H1 (cell line): ENCODE data around the gene DOK6. TPM values are rescaled to one million over a fixed set of nuclear protein-coding genes. Genes with fewer than 3 reads are reported as not detected.

Experiments used
- CTCF ChIA-PET: fragments of 300-600 bp; sonication (Branson Sonifier 250); formaldehyde crosslinking; loops from one replicate; lab custom pipeline; 2021; ENCODE audit not compliant: partially characterized antibody; lab: Charles Lee
- POLR2A ChIA-PET: fragments of 300-600 bp; sonication (Branson Sonifier 250); formaldehyde crosslinking; loops from one replicate; lab custom pipeline; 2021; ENCODE audit warnings: inconsistent platforms; ENCODE audit not compliant: partially characterized antibody; lab: Charles Lee
- DNase-seq, 2 experiments: peaks; one replicate each; pipeline versions ENCODE4 v3.0.0 to v3.0.0-alpha.2; 2010 to 2022; ENCODE audit warnings: low spot score in 2 of 2, low read depth in 1 of 2, mixed read lengths in 1 of 2
- FAIRE-seq: peaks from 2 replicates; lab custom pipeline; 2011; peaks lifted over from hg19 to GRCh38; lab: Jason Lieb, UNC
- H2AFZ ChIP-seq: 2 replicates; pipeline ENCODE4 v1.8.1; 2012; ENCODE audit warnings: low read length, inconsistent platforms
- H2AK5ac ChIP-seq: 2 replicates; pipeline ENCODE4 v1.6.1; 2013; ENCODE audit warnings: low read depth, low read length
- H2BK120ac ChIP-seq: replicated peaks from 2 replicates; pipeline ENCODE3; 2013; ENCODE audit warnings: low read depth, low read length, inconsistent platforms
- H2BK12ac ChIP-seq: 2 replicates; pipeline ENCODE4 v1.6.1; 2013; ENCODE audit warnings: low read depth, low read length
- H2BK15ac ChIP-seq: 2 replicates; pipeline ENCODE4 v1.6.1; 2013; ENCODE audit warnings: low read length
- H2BK20ac ChIP-seq: 2 replicates; pipeline ENCODE4 v1.6.1; 2013; ENCODE audit warnings: low read length
- H2BK5ac ChIP-seq: 2 replicates; pipeline ENCODE4 v1.6.1; 2013; ENCODE audit warnings: low read depth, low read length
- H3K14ac ChIP-seq: 2 replicates; pipeline ENCODE4 v1.6.1; 2013; ENCODE audit warnings: inconsistent platforms; ENCODE audit not compliant: insufficient read length
- H3K18ac ChIP-seq: 2 replicates; pipeline ENCODE4 v1.6.1; 2013; ENCODE audit warnings: low read length; ENCODE audit errors: extremely low read depth
- H3K23ac ChIP-seq: 2 replicates; pipeline ENCODE4 v1.6.1; 2013; ENCODE audit warnings: inconsistent platforms; ENCODE audit not compliant: insufficient read length
- H3K23me2 ChIP-seq: 2 replicates; pipeline ENCODE4 v1.6.1; 2013; ENCODE audit warnings: low read depth, low read length
- H3K27ac ChIP-seq: 2 replicates; pipeline ENCODE4 v1.6.1; 2011; ENCODE audit warnings: low read depth, low read length, inconsistent platforms
- H3K27me3 ChIP-seq, 4 experiments: replicated peaks in 1 of 4; 1 replicate in 1 of 4; 2 replicates in 3 of 4; pipeline versions ENCODE4 v1.6.1 to v1.8.1; 2011 to 2013; ENCODE audit warnings: low read length in 3 of 4, mild to moderate bottlenecking in 3 of 4, inconsistent platforms in 2 of 4, mixed read lengths in 2 of 4, moderate library complexity in 1 of 4; ENCODE audit not compliant: control insufficient read depth in 3 of 4, insufficient read depth in 3 of 4; ENCODE audit errors: extremely low read depth in 1 of 4
- H3K36me3 ChIP-seq, 4 experiments: 2 replicates each; pipeline versions ENCODE4 v1.6.1 to v1.8.1; 2011 to 2013; ENCODE audit warnings: mild to moderate bottlenecking in 4 of 4, low read length in 3 of 4, moderate library complexity in 2 of 4, control low read depth in 1 of 4, inconsistent platforms in 1 of 4; ENCODE audit not compliant: insufficient read depth in 4 of 4, control insufficient read depth in 2 of 4
- H3K4ac ChIP-seq: replicated peaks from 2 replicates; pipeline ENCODE3; 2013; ENCODE audit warnings: low read length, low read depth, mixed read lengths, inconsistent platforms; ENCODE audit not compliant: insufficient read length
- H3K4me1 ChIP-seq, 4 experiments: replicated peaks in 1 of 4; 1 replicate in 1 of 4; 2 replicates in 3 of 4; pipeline versions ENCODE4 v1.6.1 to v1.8.1; 2011 to 2013; ENCODE audit warnings: low read length in 3 of 4, inconsistent platforms in 2 of 4, mixed read lengths in 1 of 4; ENCODE audit not compliant: insufficient read depth in 4 of 4, control insufficient read depth in 3 of 4
- H3K4me2 ChIP-seq, 2 experiments: 2 replicates each; pipeline versions ENCODE4 v1.6.1 to v1.8.1; 2011 to 2013; ENCODE audit warnings: low read depth in 2 of 2, low read length in 2 of 2, control low read depth in 1 of 2, inconsistent platforms in 1 of 2, mild to moderate bottlenecking in 1 of 2; ENCODE audit not compliant: insufficient read depth in 1 of 2
- H3K4me3 ChIP-seq, 4 experiments: fragments of 200-600, 300-600 bp in 1 of 4; sonication (generic), shearing (Covaris generic), sonication (Bioruptor Twin) in 1 of 4; 2 replicates each; pipeline versions ENCODE4 v1.5.1 to v1.8.1; 2011 to 2016; ENCODE audit warnings: low read length in 4 of 4, low read depth in 3 of 4, control low read depth in 2 of 4, inconsistent platforms in 2 of 4, mild to moderate bottlenecking in 2 of 4, mixed read lengths in 1 of 4, moderate library complexity in 1 of 4; ENCODE audit not compliant: insufficient read depth in 2 of 4; ENCODE audit errors: extremely low read depth in 1 of 4
- H3K56ac ChIP-seq: replicated peaks from 2 replicates; pipeline ENCODE3; 2013; ENCODE audit warnings: low read depth, mild to moderate bottlenecking, mixed read lengths, low read length, inconsistent platforms; ENCODE audit not compliant: insufficient read length
- H3K79me1 ChIP-seq: 2 replicates; pipeline ENCODE4 v1.6.1; 2013; ENCODE audit warnings: low read depth, low read length, control low read depth
- H3K79me2 ChIP-seq, 2 experiments: 2 replicates each; pipeline versions ENCODE4 v1.6.1 to v1.8.1; 2012 to 2013; ENCODE audit warnings: low read length in 2 of 2, mild to moderate bottlenecking in 2 of 2, inconsistent platforms in 1 of 2; ENCODE audit not compliant: insufficient read depth in 2 of 2, control insufficient read depth in 1 of 2
- H3K9ac ChIP-seq, 4 experiments: replicated peaks in 1 of 4; 1 replicate in 1 of 4; 2 replicates in 3 of 4; pipeline versions ENCODE4 v1.6.1 to v1.8.1; 2011 to 2013; ENCODE audit warnings: low read depth in 3 of 4, low read length in 3 of 4, control low read depth in 2 of 4, mild to moderate bottlenecking in 2 of 4, moderate library complexity in 2 of 4, inconsistent platforms in 1 of 4; ENCODE audit errors: extremely low read depth in 1 of 4
- H3K9me3 ChIP-seq, 2 experiments: 2 replicates each; pipeline versions ENCODE4 v1.6.1 to v1.8.1; 2012 to 2013; ENCODE audit warnings: mild to moderate bottlenecking in 2 of 2, moderate library complexity in 2 of 2, control low read depth in 1 of 2, inconsistent platforms in 1 of 2, low read depth in 1 of 2, low read length in 1 of 2, mixed read lengths in 1 of 2; ENCODE audit not compliant: insufficient read depth in 2 of 2
- H4K20me1 ChIP-seq, 2 experiments: replicated peaks in 1 of 2; 2 replicates each; pipeline versions ENCODE3 to v1.8.1; 2011 to 2013; ENCODE audit warnings: inconsistent platforms in 2 of 2, low read length in 2 of 2, mild to moderate bottlenecking in 1 of 2; ENCODE audit not compliant: insufficient read depth in 2 of 2, control insufficient read depth in 1 of 2
- H4K5ac ChIP-seq: 2 replicates; pipeline ENCODE4 v1.6.1; 2013; ENCODE audit warnings: low read length, low read depth, mixed read lengths, inconsistent platforms; ENCODE audit not compliant: insufficient read length
- H4K8ac ChIP-seq: 2 replicates; pipeline ENCODE4 v1.8.0; 2013; ENCODE audit warnings: mild to moderate bottlenecking, moderate library complexity, low read length, inconsistent platforms; ENCODE audit not compliant: insufficient read depth; ENCODE audit errors: extremely low read depth
- H4K91ac ChIP-seq: replicated peaks from 2 replicates; pipeline ENCODE3; 2013; ENCODE audit warnings: low read length, mixed read lengths, inconsistent platforms; ENCODE audit not compliant: insufficient read length
- CBX8 ChIP-seq: fragments of 300-800, 300-1000 bp; sonication (generic); IDR thresholded peaks from 2 replicates; pipeline ENCODE4 v1.7.1; 2016; ENCODE audit warnings: low read depth, low read length, borderline replicate concordance
- EZH2 ChIP-seq: fragments of 200-600 bp; sonication (generic); IDR thresholded peaks from 2 replicates; pipeline ENCODE4 v1.7.1; 2012; ENCODE audit warnings: low read depth, mild to moderate bottlenecking, moderate library complexity, low read length, inconsistent platforms; ENCODE audit not compliant: severe bottlenecking
- POU5F1 ChIP-seq: IDR thresholded peaks from 2 replicates; pipeline ENCODE4 v1.6.1; 2011; ENCODE audit warnings: low read depth, mild to moderate bottlenecking, low read length, moderate library complexity
- RFX5 ChIP-seq: IDR thresholded peaks from 2 replicates; pipeline ENCODE4 v1.6.1; 2011; ENCODE audit warnings: low read depth, low read length, improper control_type of control experiment, borderline replicate concordance
- SAP30 ChIP-seq: fragments of 300-600 bp; sonication (generic); IDR thresholded peaks from 2 replicates; pipeline ENCODE4 v1.7.1; 2012; ENCODE audit warnings: low read length, moderate library complexity, mild to moderate bottlenecking, inconsistent platforms; ENCODE audit not compliant: insufficient read depth, insufficient replicate concordance
- WGBS, 2 experiments: shearing (Covaris generic) in 1 of 2; methylation state at CpG; one replicate each; pipeline versions ENCODE4 v1.1.6 to v1.1.7; 2013 to 2015; ENCODE audit warnings: low lambda C conversion rate in 2 of 2, mixed read lengths in 2 of 2, inconsistent platforms in 1 of 2, low coverage in 1 of 2, missing lambda C conversion rate in 1 of 2; ENCODE audit not compliant: insufficient replicate concordance in 2 of 2, insufficient coverage in 1 of 2, insufficient read length in 1 of 2; ENCODE audit errors: extremely low coverage in 1 of 2, missing lambda C conversion rate in 1 of 2; 5-methylcytosine and 5-hydroxymethylcytosine counted together
- polyA plus RNA-seq, 7 experiments: library from polyadenylated mRNA; depleted of rRNA in 3 of 7; stranded (reverse) in 5 of 7; unstranded in 2 of 7; fragments of >200 nt in 5 of 7; fragments of 200-250 nt in 2 of 7; gene quantifications; 1 replicate in 5 of 7; 2 replicates in 1 of 7; 4 replicates in 1 of 7; pipeline versions ENCODE4 v1.2.1 to v1.2.3, GENCODE V29; 2011 to 2013; ENCODE audit warnings: missing spikeins in 2 of 7, mixed read lengths in 2 of 7
- total RNA-seq: library from RNA; stranded (reverse); fragmentation: NEBNext Ultra II Directional; extraction: Animal tissue kit (Norgen Biotek cat#: 25700); gene quantifications from 2 replicates; pipeline ENCODE4 v1.2.1, GENCODE V29; 2021
- TF ChIP-seq, protein P1 (sequence below): IDR thresholded peaks from 2 replicates; pipeline ENCODE4 v1.6.1; 2011; ENCODE audit warnings: low read depth, mild to moderate bottlenecking, low read length; ENCODE audit not compliant: insufficient read depth

The DOK6 gene
- total and polyA plus RNA-seq, 2 of the 8 experiments (the other 6 are each of a cell fraction or from before 2014, with no cell fraction given): 0.33 to 0.50 TPM

DNA sequence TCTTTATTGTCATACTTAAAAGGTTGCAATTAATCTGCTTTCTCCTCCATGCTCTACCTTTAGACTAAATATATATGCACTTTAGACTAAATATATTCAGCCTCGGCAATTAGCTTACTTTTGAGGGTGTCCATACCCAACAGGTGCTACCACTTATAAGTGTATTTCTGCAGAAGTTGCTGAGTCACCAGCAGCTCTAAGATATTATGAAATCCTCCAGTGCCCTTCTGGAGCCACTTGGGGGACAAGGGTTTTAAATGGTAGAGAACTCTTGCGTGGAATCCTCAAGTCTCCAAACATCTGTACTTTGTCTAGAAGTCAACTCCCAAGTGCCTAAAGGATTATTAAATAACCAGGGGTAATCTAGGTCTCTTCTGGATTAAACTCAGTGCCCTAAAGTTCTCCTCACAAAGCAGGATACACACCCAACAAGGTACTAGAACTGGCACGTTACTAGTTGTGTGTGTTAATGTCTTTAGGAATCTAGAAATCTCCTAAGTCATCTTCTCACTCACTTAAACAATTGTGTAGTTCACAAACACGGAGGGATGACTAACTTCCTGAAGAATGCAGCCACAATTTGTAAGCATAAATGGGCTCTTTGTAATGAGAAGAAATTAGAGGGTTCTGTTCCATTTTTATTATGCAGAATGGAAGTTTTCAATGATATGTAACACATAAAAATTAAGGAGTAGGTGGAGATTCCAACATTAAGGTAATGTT is 387.3 kb downstream of the DOK6 start:
- Histone ChIP-seq H2BK120ac (no peak overlapping the region), H3K4ac (no peak overlapping the region), H3K27ac (no peak overlapping the region), H3K4me2 (no peak overlapping the region), H4K91ac (no peak overlapping the region), H2AFZ (no peak overlapping the region), H4K8ac (no peak overlapping the region), H3K23me2 (no peaks in the 10 kb centered on the region), H3K4me3 (no peak overlapping the region), H3K27me3 (no peaks in the 10 kb centered on the region), H2AK5ac (no peak overlapping the region), H3K4me1 (no peaks in the 10 kb centered on the region), H4K20me1 (no peaks in the 10 kb centered on the region), H3K18ac (no peak overlapping the region), H2BK20ac (no peak overlapping the region), H3K79me2 (no peaks in the 10 kb centered on the region), H3K9me3 (no peaks in the 10 kb centered on the region), H2BK5ac (no peak overlapping the region), H3K79me1 (no peaks in the 10 kb centered on the region), H2BK15ac (no peak overlapping the region), H3K36me3 (no peaks in the 10 kb centered on the region), H3K14ac (no peak overlapping the region), H4K5ac (no peak overlapping the region), H3K56ac (no peak overlapping the region), H2BK12ac (no peak overlapping the region), H3K9ac (no peak overlapping the region), H3K23ac (no peak overlapping the region)
- WGBS, 2 experiments: 80% methylated on average over 4 of the region's 4 CpGs; no CpG with 5 or more reads in 1 of the 2 experiments
- FAIRE-seq: no peak
- ChIA-PET POLR2A (no interaction called here), CTCF (interaction anchor here (0.9 kb wide), 1 partner anchor 19 kb away, joined by 3 read pairs; no protein-coding TSS in a partner anchor)
- no peak for DNase-seq
- TF ChIP-seq SAP30 (no peak), CBX8 (no peak), RFX5 (no peak), EZH2 (no peak), POU5F1 (no peak)
- TF ChIP-seq, protein P1, sequence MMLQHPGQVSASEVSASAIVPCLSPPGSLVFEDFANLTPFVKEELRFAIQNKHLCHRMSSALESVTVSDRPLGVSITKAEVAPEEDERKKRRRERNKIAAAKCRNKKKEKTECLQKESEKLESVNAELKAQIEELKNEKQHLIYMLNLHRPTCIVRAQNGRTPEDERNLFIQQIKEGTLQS: no peak
